Measurements from ENCODE around the gene GABRG3. TPM values are rescaled to one million over a fixed set of nuclear protein-coding genes. Genes with fewer than 3 reads are reported as not detected.

Gene GABRG3
- total RNA-seq, 1 donor from 2014 or later: not detected

DNA sequence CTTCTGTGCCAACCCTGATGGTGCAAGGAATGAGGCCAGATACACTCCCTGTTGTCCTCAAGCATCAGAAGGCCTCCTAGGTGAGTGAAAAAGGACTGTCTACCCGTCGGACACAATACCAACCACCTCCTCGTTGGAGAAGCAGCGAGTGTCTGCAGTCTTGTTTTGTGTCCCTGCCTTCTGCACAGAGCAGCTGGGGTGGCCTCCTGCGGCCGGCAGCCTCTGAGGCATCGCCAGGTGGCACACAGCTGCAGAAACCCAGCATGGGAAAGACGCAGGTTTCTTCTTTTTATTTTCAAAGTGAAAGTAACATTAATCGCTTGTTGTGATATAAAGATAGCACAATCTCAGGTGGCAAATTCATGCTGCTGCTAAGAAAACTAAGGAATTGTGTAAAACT lies 618.3 kb downstream of the GABRG3 start:
- ATAC-seq: no peak

DNA sequence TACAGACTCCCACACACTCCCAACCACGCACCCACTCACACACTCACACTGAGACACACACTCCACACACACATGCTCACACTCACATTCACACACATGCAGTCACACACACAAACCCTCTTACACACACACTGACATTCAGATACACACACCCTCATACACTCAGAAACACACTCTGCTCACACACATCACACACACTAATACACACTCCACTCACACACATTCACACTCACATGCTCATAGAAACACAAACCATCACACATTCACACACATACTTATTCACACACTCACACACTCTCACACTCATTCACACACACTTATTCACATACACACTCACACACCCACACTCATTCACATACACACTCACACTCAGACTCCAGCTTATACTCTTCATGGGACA lies 618.8 kb downstream of the GABRG3 start:
- ATAC-seq: no peak

Other genes with a start within 250 kb of the GABRG3 start
- 0.52 TPM for gene GABRB3, start 198.1 kb upstream of the GABRG3 start, total RNA-seq
- gene GABRA5, start 104.1 kb upstream of the GABRG3 start, total RNA-seq: 0.24 TPM

All from esophagus mucosa (tissue), 1 donor.